ENCODE measurements around the gene STEAP2.

DNA sequence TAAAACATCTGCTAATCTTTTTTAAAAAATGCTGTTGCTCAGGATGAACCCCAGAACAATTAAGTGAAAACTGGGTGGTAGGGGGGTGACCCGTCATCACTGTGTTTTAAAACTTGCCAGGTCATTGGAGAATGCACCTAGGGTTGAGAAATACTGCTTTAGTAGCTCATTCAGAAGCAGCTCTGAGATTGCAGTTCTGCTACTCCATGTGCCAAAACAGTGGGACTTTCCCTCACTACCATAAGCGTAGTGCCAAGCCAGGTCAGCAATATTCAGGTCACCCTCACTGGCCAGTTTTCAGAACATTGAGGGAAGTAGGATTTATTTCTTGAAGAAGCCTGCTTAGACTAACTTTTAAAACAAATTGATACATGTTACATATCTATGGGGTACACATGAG, 5.2 kb downstream of the STEAP2 start:
- no peak for TF ChIP-seq POLR2AphosphoS2 (conservative IDR thresholded peaks at IDR 0.05; ENCODE audit: low read length)
- TF ChIP-seq, protein P1, sequence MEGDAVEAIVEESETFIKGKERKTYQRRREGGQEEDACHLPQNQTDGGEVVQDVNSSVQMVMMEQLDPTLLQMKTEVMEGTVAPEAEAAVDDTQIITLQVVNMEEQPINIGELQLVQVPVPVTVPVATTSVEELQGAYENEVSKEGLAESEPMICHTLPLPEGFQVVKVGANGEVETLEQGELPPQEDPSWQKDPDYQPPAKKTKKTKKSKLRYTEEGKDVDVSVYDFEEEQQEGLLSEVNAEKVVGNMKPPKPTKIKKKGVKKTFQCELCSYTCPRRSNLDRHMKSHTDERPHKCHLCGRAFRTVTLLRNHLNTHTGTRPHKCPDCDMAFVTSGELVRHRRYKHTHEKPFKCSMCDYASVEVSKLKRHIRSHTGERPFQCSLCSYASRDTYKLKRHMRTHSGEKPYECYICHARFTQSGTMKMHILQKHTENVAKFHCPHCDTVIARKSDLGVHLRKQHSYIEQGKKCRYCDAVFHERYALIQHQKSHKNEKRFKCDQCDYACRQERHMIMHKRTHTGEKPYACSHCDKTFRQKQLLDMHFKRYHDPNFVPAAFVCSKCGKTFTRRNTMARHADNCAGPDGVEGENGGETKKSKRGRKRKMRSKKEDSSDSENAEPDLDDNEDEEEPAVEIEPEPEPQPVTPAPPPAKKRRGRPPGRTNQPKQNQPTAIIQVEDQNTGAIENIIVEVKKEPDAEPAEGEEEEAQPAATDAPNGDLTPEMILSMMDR (IDR thresholded peaks at IDR 0.05): no peak
